Posterior cingulate gyrus (tissue), 11 donors: ENCODE measurements around the gene SLC4A3.
A peak's percentile ranks its signal among the peaks of the same experiment; 100 is the strongest.

Experiments
- DNase-seq, 10 donors: peaks; one replicate each; pipeline versions ENCODE4 v3.0.0 to v3.0.0-alpha.2; 2020 to 2021; ENCODE audit warnings: mixed read lengths in 3 of 10
- intact Hi-C: fragments of 100-400 bp; cut with DNase I; formaldehyde crosslinking; loops from one replicate; pipeline ENCODE4 v1.15.1; 2023

SLC4A3 gene

DNA sequence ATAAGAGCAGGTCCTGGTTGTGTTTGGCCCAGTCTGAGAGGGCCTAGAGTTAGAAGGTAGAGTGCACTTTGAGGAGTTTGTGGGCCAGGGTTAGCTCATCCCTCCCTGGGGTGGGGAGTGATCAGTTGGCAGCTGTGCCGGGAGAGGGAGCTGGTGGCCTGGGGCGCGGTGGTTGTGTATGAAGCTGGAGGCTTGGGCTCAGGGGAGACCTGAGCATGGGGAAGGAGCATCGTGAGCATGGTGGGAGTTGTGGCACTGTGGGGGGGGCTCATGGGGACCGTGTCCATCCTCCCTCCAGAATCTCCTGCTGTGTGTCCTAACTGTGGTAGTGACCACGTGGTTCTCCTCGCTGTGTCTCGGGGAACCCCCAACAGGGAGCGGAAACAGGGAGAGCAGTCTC lies 16.1 kb upstream of the SLC4A3 start:
- peak in 1 of 10 donors; percentile 41 for DNase-seq
- intact Hi-C loops: no loop called here

GRCh38 chr2:219611866-219612576 lies 15.4 kb upstream of the SLC4A3 start:
- peak in 2 of 10 donors; percentile 15 to 66 for DNase-seq
- intact Hi-C loops: no loop called here

DNA sequence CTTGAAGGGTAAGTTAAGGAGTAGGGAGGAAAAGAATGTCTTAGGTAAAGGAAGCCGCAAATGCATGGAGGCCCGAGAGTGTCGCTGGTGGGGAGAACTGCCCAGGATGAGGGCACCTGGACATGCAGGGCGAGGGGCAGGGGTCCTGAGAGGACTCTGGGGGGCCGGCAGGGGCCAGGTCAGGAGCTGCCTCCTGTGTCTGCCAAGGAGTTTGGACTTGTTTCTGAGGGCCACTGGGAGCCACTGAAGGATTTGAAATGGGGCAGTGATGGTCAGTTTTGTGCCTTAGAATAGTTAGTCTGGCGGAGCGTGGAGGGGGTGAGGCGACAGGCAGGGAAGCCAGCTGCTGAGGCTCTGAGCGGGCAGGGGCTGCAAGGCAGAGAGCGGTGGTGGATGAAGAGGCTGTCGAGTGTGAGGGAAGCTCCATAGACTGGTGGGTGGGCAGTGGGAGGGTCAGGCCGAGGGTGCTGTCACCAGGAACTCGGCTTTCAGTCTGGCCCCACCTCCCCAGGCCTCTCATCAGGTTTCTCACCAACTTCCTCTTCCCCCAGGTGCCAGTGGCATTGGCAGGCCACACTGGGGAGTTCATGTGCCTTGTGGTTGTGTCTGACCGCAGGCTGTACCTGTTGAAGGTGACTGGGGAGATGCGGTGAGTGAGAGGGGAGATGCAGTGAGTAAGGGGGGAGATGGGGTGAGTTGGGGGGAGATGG lies 14.7 kb upstream of the SLC4A3 start:
- peak in 2 of 10 donors; percentile 28 to 69 for DNase-seq
- intact Hi-C loops: no loop called here

- DNase-seq: peak in 3 of 10 donors; percentile 13 to 60 (median 30)
- intact Hi-C loops: no loop called here
Measured at GRCh38 chr2:219613461-219614070, 13.9 kb upstream of the SLC4A3 start.

- DNase-seq: peak in 1 of 10 donors; percentile 46
- intact Hi-C loops: no loop called here
Measured at GRCh38 chr2:219614076-219614860, 13.2 kb upstream of the SLC4A3 start.

- DNase-seq: peak in 1 of 10 donors; percentile 32
- intact Hi-C loops: no loop called here
Measured at GRCh38 chr2:219615036-219615435, 12.4 kb upstream of the SLC4A3 start.

- intact Hi-C loops: no loop called here
- peak in 1 of 10 donors; percentile 45 for DNase-seq
Measured at GRCh38 chr2:219615894-219616293, 11.5 kb upstream of the SLC4A3 start.

DNA sequence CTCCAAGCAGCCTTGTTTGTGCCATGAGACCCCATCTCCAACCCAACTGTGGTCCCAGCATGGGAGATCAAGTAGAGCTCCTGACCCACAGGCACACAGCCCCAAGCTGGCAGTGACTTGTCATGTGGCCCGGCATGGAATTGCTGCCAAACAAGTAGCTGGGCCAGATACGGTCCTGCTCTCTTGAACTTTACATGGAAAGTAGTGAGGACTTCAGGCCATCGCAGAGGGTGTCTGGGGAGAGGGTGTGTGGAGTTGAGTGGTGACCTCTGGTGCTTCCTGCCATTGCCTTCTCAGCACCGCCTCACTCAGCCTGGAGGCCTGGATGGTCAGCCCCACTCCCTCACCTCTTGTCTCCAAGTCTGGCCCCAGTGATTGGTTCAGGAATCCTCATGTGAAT lies 10.9 kb upstream of the SLC4A3 start:
- intact Hi-C loops: no loop called here
- peak in 1 of 10 donors; percentile 28 for DNase-seq

GRCh38 chr2:219618733-219619122 lies 8.7 kb upstream of the SLC4A3 start:
- peak in 2 of 10 donors; percentile 12 to 49 for DNase-seq
- intact Hi-C loops: no loop called here

DNA sequence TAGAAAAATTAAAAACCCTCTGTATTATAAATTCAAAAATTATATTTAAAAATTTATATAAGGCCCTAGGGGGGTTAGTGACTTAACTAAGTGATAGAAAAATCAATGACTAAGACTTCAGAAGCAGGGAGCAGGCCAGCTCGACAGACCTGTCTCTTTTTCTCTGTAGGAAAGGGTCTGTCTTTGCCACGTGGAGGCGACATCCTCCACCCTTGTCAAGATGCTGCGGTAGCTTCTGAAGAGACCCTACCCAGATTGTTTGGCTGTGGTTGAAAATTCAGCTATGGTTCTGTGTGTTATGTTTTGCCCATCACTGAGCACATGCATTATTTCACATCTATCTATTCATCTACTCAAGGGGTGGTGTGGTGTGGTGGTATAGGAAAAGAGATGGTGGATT lies 8.2 kb upstream of the SLC4A3 start:
- peak in 1 of 10 donors; percentile 8 for DNase-seq
- intact Hi-C loops: no loop called here

- DNase-seq: peak in 1 of 10 donors; percentile 14
- intact Hi-C loops: no loop called here
Measured at GRCh38 chr2:219620546-219620945, 6.9 kb upstream of the SLC4A3 start.

- DNase-seq: peak in 1 of 10 donors; percentile 2
- intact Hi-C loops: no loop called here
Measured at GRCh38 chr2:219621935-219622334, 5.5 kb upstream of the SLC4A3 start.

- DNase-seq: peak in 1 of 10 donors; percentile 3
- intact Hi-C loops: no loop called here
Measured at GRCh38 chr2:219622472-219622871, 5.0 kb upstream of the SLC4A3 start.

DNA sequence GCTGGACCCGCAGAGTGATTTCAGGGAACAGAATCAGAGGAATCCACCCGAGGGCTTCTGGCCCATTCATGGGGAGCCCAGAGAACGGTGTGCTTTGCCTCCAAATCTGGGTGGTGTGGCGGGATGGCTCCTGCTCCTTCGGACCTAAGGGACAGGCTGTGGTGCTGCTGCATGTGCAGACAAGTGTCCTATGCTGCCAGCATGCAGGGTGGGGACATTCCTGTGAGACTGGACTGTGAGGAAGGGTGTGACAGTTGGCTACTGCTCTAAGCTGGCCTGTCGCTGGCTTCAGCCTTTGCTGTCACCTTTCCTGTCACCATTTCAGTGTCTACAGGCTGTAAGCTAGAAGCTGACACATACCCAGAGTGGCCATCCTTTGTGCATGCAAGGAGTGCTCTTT lies 2.9 kb upstream of the SLC4A3 start:
- intact Hi-C loops: no loop called here

DNA sequence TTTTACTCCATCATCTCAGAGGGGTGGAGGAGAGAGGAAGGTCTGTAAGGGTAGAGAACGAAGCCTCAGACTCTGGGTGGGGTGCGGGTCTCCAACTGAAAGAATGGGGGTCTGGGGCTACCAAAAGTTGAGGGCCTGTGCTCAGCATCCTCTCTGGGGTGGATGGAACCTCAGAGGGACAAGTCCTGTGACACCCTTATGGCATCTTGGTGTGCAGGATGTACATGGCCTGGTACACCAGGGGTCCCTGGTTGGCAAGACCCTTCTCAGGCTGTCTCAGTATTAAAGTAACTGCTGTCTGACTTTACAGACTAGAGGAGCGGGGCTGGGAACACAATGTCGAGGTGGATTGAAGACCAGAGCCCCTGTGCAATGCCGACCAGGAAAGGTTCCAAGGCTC lies 2.3 kb upstream of the SLC4A3 start:
- intact Hi-C loops: no loop called here
- peak in 3 of 10 donors; percentile 24 to 61 (median 24) for DNase-seq

More for the DNA sequence above, 2.9 kb upstream of the SLC4A3 start:
- peak in 3 of 10 donors; percentile 54 to 72 (median 58) for DNase-seq

DNA sequence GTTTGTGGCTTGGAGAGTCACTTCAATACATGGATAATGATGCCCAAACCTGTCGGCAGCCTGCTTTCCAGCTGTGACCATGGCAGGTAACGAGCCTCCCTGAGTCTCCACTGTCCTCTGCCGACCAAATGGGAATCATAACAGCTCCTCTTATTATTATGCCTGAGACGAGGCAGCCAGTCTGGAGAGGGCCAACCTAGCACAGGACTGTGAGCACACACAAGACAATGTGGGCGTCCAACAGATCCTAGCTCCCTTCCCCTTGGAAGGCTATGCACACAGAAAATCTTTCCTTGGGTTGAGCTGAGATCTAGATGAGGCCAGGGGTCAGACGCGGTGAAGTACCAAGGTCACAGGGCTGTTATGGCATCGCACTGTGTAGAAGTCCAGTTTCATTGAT lies 890 bp upstream of the SLC4A3 start:
- intact Hi-C loops: no loop called here

DNA sequence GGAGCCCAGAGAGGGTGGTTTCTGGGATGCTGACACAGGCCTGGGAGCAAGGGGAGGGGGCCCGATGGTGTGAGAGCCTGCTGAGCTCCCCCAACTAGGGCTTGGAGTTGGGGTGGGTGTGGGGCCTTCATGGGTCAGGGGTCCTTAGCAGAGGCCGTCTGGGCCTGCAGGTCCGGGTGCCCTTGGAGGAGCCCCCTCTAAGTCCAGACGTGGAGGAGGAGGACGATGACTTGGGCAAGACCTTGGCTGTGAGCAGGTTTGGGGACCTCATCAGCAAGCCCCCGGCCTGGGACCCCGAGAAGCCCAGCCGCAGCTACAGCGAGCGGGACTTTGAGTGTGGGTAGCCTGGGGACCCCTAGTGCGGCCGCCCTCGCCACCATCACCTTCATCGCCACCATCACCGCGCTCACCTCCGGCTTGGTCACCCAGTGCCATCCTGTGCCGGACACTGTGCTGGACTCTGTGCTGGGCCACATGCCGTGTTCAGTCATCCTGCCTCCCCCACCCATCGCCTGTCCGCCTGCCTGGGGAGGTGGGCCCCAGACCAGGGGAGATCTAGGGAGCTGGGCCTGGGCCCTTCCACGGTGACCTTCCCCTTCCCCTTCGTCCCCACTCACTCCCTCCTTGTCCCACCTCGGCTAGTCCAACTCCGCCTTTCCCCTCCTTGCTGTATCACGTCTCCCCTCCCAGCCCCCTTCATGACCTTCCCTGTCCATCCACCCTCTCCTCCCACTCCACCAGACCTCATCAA lies 980 bp downstream of the SLC4A3 start:
- DNase-seq: peak in 2 of 10 donors; percentile 66 to 77
- intact Hi-C loops: no loop called here

More for the DNA sequence above, 890 bp upstream of the SLC4A3 start:
- peak in 2 of 10 donors; percentile 59 to 67 for DNase-seq

DNA sequence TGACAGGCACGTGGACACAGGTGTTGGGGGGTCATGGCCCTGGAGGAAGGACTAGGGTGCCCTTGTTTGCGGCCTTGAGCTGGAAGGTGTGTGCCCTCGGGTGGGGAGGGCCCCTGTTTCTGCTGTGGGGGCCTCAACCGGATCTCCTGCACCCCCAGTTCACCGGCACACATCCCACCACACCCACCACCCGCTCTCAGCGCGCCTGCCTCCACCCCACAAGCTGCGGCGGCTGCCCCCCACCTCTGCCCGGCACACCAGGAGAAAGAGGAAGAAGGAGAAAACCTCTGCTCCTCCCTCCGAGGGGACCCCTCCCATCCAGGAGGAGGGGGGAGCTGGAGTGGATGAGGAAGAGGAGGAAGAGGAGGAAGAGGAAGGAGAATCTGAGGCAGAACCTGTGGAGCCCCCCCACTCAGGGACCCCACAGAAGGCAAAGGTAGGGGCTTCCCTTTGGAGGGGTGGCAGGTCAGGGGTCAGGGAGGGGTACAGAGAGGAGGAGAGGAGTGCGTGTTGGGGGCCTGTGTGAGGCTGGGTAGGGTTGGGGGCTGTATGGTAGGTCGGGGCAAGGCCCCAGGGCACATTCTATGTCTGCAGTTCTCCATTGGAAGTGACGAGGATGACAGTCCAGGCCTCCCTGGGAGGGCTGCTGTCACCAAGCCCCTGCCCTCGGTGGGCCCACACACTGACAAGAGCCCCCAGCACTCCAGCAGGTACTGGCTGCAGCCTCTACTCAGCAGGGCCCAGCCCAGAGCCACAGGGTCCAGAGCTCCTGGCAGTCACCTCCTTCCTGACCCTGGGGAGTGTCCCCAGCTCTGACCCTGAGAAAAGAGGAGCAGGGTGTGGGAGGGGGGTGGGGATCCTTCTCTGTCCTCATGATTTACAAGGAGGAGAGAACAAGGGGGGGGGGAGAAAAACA lies 1.8 kb downstream of the SLC4A3 start:
- peak in 2 of 10 donors; percentile 54 to 75 for DNase-seq
- intact Hi-C loops: no loop called here
